ENCODE measurements around the gene CHCHD3. TPM values are rescaled to one million over a fixed set of nuclear protein-coding genes. Genes with fewer than 3 reads are reported as not detected.

CHCHD3 gene
- polyA plus RNA-seq, 2 of the 4 experiments (the other 2 are of a cell fraction): 96.7 to 139 TPM

- Histone ChIP-seq H3K4me2 (no peak overlapping the region), H3K4me1 (no peaks in the 10 kb centered on the region), H3K27ac (no peak overlapping the region), H3K4me3 (no peak overlapping the region), H3K9me3 (no peaks in the 10 kb centered on the region; the same call in 2 of the 3 replicates)
- no peak for TF ChIP-seq HOXB5 (CRISPR knock-in tag; IDR thresholded peaks at IDR 0.05)
- no peak for TF ChIP-seq CHD4 (IDR thresholded peaks at IDR 0.05; ENCODE audit: borderline replicate concordance)
- no peak for TF ChIP-seq MAFK (IDR thresholded peaks at IDR 0.05; ENCODE audit: partially characterized antibody)
- no peak for TF ChIP-seq SREBF2 (IDR thresholded peaks at IDR 0.05)
- TF ChIP-seq ZSCAN20 (CRISPR knock-in tag; IDR thresholded peaks at IDR 0.05): no peak
- no peak for TF ChIP-seq ELK1 (IDR thresholded peaks at IDR 0.05; ENCODE audit: low read depth, low read length)
- no peak for TF ChIP-seq PBX3 (IDR thresholded peaks at IDR 0.05)
- no peak for TF ChIP-seq RARB (CRISPR knock-in tag; IDR thresholded peaks at IDR 0.05)
- TF ChIP-seq EHF (CRISPR knock-in tag; IDR thresholded peaks at IDR 0.05): no peak
- no peak for TF ChIP-seq RNF2 (IDR thresholded peaks at IDR 0.05; ENCODE audit: borderline replicate concordance, low read depth)
- TF ChIP-seq KDM1A (IDR thresholded peaks at IDR 0.05; ENCODE audit: low read depth): no peak
- no peak for TF ChIP-seq BCL3 (IDR thresholded peaks at IDR 0.05)
- TF ChIP-seq NFE2L2 (conservative IDR thresholded peaks at IDR 0.05; ENCODE audit: low read length): no peak
- TF ChIP-seq TP53 (CRISPR knock-in tag; IDR thresholded peaks at IDR 0.05): no peak
- TF ChIP-seq REST (IDR thresholded peaks at IDR 0.05): no peak
- ATAC-seq: no peak
- no peak for FAIRE-seq
- ChIA-PET CTCF (no interaction called here), POLR2A (no interaction called here)
- WGBS (ENCODE audit: missing lambda C conversion rate): 95% methylated on average over 5 of the region's 5 CpGs
- DNase-seq (ENCODE audit: low read depth in 1 of 2, low spot score in 1 of 2): no peak
Observed at GRCh38 chr7:133024596-133024995, 57.3 kb downstream of the CHCHD3 start.

DNA sequence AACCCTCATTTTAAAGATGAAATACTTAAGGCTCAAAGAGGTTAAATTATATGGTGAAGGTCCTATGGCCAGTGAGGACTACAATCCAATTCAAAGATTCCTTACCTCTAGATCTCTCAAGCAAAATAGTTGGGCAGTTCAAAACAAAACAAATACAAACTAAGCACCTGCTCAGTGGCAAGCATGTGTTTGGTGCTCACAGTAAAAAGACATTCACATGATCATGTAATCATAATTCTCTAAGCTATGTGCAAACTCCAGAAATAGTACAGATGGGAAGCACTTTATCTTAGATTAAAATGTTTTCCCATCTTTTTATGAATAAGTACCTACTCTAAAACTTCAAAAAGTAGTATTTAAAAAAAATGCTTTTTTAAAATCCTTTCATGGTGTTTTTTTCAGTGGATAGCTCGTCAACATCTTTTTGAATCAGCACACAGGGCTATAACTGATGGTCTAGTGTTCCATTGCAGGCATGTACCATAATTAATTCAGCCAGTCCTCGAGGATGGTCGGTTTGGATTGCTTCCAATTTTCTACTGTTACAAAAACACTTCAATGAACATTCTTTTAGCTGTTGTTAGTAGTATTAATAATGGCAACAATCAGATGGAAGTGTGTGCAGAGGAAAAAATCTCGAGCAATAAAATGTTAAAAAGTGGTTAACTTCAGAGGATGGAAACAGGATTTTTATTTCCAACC, 58.4 kb downstream of the CHCHD3 start:
- H3K27ac ChIP-seq: no peak overlapping the region
- DNase-seq (ENCODE audit: low read depth in 1 of 2, low spot score in 1 of 2): no peak
- no peak for ATAC-seq
- H3K4me3 ChIP-seq: no peak overlapping the region
- ChIA-PET CTCF (no interaction called here), POLR2A (no interaction called here)
- TF ChIP-seq RNF2 (IDR thresholded peaks at IDR 0.05; ENCODE audit: borderline replicate concordance, low read depth): no peak
- TF ChIP-seq E2F6 (IDR thresholded peaks at IDR 0.05; ENCODE audit: borderline replicate concordance, low read depth): no peak
- TF ChIP-seq, protein P1, sequence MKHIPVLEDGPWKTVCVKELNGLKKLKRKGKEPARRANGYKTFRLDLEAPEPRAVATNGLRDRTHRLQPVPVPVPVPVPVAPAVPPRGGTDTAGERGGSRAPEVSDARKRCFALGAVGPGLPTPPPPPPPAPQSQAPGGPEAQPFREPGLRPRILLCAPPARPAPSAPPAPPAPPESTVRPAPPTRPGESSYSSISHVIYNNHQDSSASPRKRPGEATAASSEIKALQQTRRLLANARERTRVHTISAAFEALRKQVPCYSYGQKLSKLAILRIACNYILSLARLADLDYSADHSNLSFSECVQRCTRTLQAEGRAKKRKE (CRISPR knock-in tag; IDR thresholded peaks at IDR 0.05; ENCODE audit: low read depth): no peak
- TF ChIP-seq MAZ (IDR thresholded peaks at IDR 0.05; ENCODE audit: borderline replicate concordance, low read depth, low read length): no peak
- FAIRE-seq: no peak
- H3K9me3 ChIP-seq: no peaks in the 10 kb centered on the region; the same call in 2 of the 3 replicates
- H3K4me2 ChIP-seq: no peak overlapping the region
- H3K4me1 ChIP-seq: no peaks in the 10 kb centered on the region
- WGBS (ENCODE audit: missing lambda C conversion rate): 90% methylated on average over 4 of the region's 4 CpGs
